Activated CD8-positive, alpha-beta T cell treated with anti-CD3 and anti-CD28 coated beads for 36 hours (primary cell): ENCODE results near the gene GHSR. TPM values are rescaled to one million over a fixed set of nuclear protein-coding genes. Genes with fewer than 3 reads are reported as not detected.

Experiments used
- ATAC-seq: fragments of 200-7000 bp; cut with Tn5 transposase; one replicate; pipeline ENCODE4 v1.10.0; 2021; ENCODE audit warnings: mild to moderate bottlenecking, moderate library complexity
- CTCF ChIA-PET: fragments of 350-600 bp; sonication (Branson Sonifier 250); formaldehyde crosslinking; loops from one replicate; lab custom pipeline; 2021; ENCODE audit warnings: antibody characterized with exemption; lab: Charles Lee
- POLR2A ChIA-PET: fragments of 350-600 bp; sonication (Branson Sonifier 250); formaldehyde crosslinking; loops from one replicate; lab custom pipeline; 2021; ENCODE audit warnings: antibody characterized with exemption; lab: Charles Lee
- DNase-seq: peaks from one replicate; pipeline ENCODE4 v3.0.0-alpha.2; 2020
- H3K27ac Mint-ChIP-seq: one replicate; pipeline ENCODE4 v1.8.0; 2021; ENCODE audit warnings: mild to moderate bottlenecking, mixed read lengths
- H3K27me3 Mint-ChIP-seq: one replicate; pipeline ENCODE4 v1.8.0; 2021; ENCODE audit warnings: mixed read lengths
- H3K36me3 Mint-ChIP-seq: one replicate; pipeline ENCODE4 v1.8.0; 2021; ENCODE audit warnings: low read depth, mixed read lengths
- H3K4me1 Mint-ChIP-seq: one replicate; pipeline ENCODE4 v1.8.0; 2021; ENCODE audit warnings: low read depth, mixed read lengths
- H3K4me3 Mint-ChIP-seq: one replicate; pipeline ENCODE4 v1.8.0; 2021; ENCODE audit warnings: mild to moderate bottlenecking, moderate library complexity, mixed read lengths
- H3K9me3 Mint-ChIP-seq: one replicate; pipeline ENCODE4 v1.8.0; 2021; ENCODE audit warnings: mixed read lengths
- CTCF ChIP-seq: fragments of 200-600 bp; IDR thresholded peaks from one replicate; pipeline ENCODE4 v1.8.0; 2022; ENCODE audit warnings: antibody characterized with exemption, mild to moderate bottlenecking
- intact Hi-C: fragments of 100-400 bp; cut with micrococcal nuclease; formaldehyde crosslinking; loops from one replicate; pipeline ENCODE4 v1.10.0; 2022
- total RNA-seq, 2 experiments: library from RNA; stranded (reverse); gene quantifications; one replicate each; pipeline ENCODE4 v1.2.3, GENCODE V29; 2021

The GHSR gene
- total RNA-seq, 2 experiments from 2014 or later: not detected

GRCh38 chr3:172404237-172404962 is 43.9 kb downstream of the GHSR start:
- ChIA-PET CTCF (interaction anchor here (1.9 kb wide), 1 partner anchor 72 kb away, joined by 5 read pairs; no protein-coding TSS in a partner anchor), POLR2A (no interaction called here)
- intact Hi-C loops: no loop called here
- Mint-ChIP-seq H3K27me3 (no peaks in the 10 kb centered on the region), H3K36me3 (peaks cover 12% of the 10 kb centered on the region), H3K27ac (no peak overlapping the region), H3K4me1 (no peaks in the 10 kb centered on the region), H3K9me3 (peaks cover 6% of the 10 kb centered on the region), H3K4me3 (no peak overlapping the region)
- no peak for TF ChIP-seq CTCF
- DNase-seq (no peak), ATAC-seq (no peak)

DNA sequence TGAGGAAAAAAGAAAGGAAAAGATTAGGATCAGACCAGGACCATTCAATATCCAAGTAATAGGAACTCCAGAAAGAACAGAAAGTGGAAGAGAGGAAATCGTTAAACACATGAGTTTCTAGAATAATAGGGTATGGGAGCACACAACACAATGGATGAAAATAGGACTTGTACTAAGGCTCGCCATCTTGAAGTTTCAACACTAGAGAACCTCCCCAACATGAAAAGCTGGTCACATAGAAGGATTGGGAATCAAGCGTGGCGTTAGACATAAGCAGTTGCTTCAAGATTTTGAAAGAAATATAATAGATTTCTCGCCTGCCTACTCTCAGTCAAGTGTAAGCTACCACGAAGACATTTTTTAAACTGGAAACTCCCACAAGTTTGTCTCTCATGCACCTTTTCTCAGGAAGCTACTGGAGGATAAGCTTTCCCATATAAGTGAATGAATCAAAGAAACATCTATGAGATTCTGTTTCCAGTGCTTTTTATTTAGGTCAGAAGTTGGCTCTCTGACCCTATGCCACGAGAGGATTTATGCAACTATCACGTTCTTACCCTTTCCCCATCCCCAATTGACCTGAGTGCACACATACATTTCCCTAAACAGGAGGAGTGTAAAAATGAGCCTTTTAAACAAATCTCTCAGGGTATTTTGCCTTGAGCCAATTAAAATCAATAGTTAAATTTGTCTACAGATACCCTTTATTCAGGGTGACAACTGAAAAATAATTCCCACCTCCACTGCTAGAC is 45.2 kb downstream of the GHSR start:
- Mint-ChIP-seq H3K36me3 (peaks cover 12% of the 10 kb centered on the region), H3K27ac (no peak overlapping the region), H3K9me3 (peaks cover 6% of the 10 kb centered on the region), H3K4me3 (no peak overlapping the region), H3K27me3 (no peaks in the 10 kb centered on the region), H3K4me1 (no peaks in the 10 kb centered on the region)
- ATAC-seq: no peak
- ChIA-PET CTCF (interaction anchor here (1.0 kb wide), 1 partner anchor 264 kb away, joined by 3 read pairs; no protein-coding TSS in a partner anchor), POLR2A (interaction anchor here (0.7 kb wide), 1 partner anchor 33 kb away, joined by 3 read pairs; no protein-coding TSS in a partner anchor)
- intact Hi-C loops: no loop called here
- no peak for TF ChIP-seq CTCF
- DNase-seq: no peak

DNA sequence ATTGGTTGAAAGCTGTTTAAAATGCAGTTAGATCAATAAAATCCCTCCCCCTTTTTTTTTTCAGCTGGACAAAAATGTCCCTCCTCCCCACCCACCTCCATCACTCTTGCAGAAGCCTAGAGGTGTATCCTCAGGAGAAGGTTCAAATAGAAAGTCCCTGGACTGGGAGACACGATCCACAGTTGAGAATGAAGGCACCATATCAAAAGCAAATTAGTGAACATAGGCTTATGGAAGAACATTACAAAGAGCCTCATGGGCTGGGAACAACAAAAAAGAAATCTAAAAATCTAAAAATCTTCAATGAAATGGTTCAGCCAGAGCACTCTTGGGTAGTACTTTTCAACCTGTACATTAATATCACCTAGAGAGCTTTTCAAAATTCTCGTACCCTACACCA is 46.2 kb downstream of the GHSR start:
- Mint-ChIP-seq H3K36me3 (peaks cover 12% of the 10 kb centered on the region), H3K4me3 (no peak overlapping the region), H3K27me3 (no peaks in the 10 kb centered on the region), H3K27ac (no peak overlapping the region), H3K9me3 (peaks cover 6% of the 10 kb centered on the region), H3K4me1 (no peaks in the 10 kb centered on the region)
- ChIA-PET POLR2A (no interaction called here), CTCF (interaction anchor here (1.0 kb wide), 1 partner anchor 265 kb away, joined by 3 read pairs; no protein-coding TSS in a partner anchor)
- DNase-seq (no peak), ATAC-seq (no peak)
- no peak for TF ChIP-seq CTCF
- intact Hi-C loops: no loop called here

DNA sequence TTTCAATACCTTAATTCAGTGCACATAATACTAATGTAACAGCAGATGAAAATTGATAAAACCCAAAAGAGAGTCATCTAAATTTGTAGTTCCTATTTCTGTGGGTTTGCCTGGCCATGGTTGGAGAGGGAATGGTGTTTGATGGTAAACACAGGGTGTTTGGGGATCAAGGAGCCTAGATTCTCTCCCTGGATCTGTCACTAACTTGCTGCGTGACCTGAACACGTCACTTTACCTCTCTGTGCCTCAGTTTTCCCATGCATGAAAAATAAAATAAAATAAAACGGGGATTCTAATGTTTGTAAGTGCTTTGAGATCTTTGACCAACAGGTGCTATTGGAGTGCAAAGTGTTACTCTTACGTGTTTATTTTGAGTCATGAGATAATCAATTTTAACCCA is 49.8 kb downstream of the GHSR start:
- no peak for TF ChIP-seq CTCF
- POLR2A ChIA-PET: no interaction called here
- Mint-ChIP-seq H3K4me1 (no peaks in the 10 kb centered on the region), H3K27ac (no peak overlapping the region), H3K36me3 (peaks cover 15% of the 10 kb centered on the region), H3K9me3 (peaks cover 6% of the 10 kb centered on the region), H3K4me3 (no peak overlapping the region), H3K27me3 (no peaks in the 10 kb centered on the region)
- DNase-seq (no peak), ATAC-seq (no peak)
- intact Hi-C loops: no loop called here
- CTCF ChIA-PET: interaction anchor here (1.5 kb wide), 1 partner anchor 198 kb away, joined by 3 read pairs; no protein-coding TSS in a partner anchor
